HG03521 (cell line): ENCODE data around the gene ABLIM2.

Experiments used
- ATAC-seq: cut with Tn5 transposase; IDR thresholded peaks from one replicate; pipeline ENCODE4 v1.9.1; 2021; ENCODE audit warnings: mild to moderate bottlenecking, moderate library complexity; ENCODE audit not compliant: unreplicated experiment

Gene ABLIM2

GRCh38 chr4:8009710-8010511 lies 148.7 kb downstream of the ABLIM2 start:
- ATAC-seq, result no peak

GRCh38 chr4:8009097-8009496 lies 149.5 kb downstream of the ABLIM2 start:
- no peak for ATAC-seq

GRCh38 chr4:8008391-8008790 lies 150.2 kb downstream of the ABLIM2 start:
- no peak for ATAC-seq

- no peak for ATAC-seq
These were observed 151.0 kb downstream of the ABLIM2 start for GRCh38 chr4:8007581-8007980.

- ATAC-seq, result no peak
These were observed 152.1 kb downstream of the ABLIM2 start for GRCh38 chr4:8006471-8006870.

GRCh38 chr4:8005814-8006215 lies 152.8 kb downstream of the ABLIM2 start:
- no peak for ATAC-seq

- no peak for ATAC-seq
These were observed 153.4 kb downstream of the ABLIM2 start for GRCh38 chr4:8005033-8005808.

GRCh38 chr4:8004066-8004465 lies 154.5 kb downstream of the ABLIM2 start:
- ATAC-seq, result no peak

- ATAC-seq, result no peak
These were observed 155.9 kb downstream of the ABLIM2 start for GRCh38 chr4:8002525-8003309.

- no peak for ATAC-seq
These were observed 156.9 kb downstream of the ABLIM2 start for GRCh38 chr4:8001564-8002355.

- ATAC-seq, result no peak
These were observed 157.7 kb downstream of the ABLIM2 start for GRCh38 chr4:8000721-8001491.

GRCh38 chr4:8000247-8000646 lies 158.4 kb downstream of the ABLIM2 start:
- no peak for ATAC-seq

- ATAC-seq, result no peak
These were observed 158.9 kb downstream of the ABLIM2 start for GRCh38 chr4:7999695-8000094.

GRCh38 chr4:7999279-7999678 lies 159.3 kb downstream of the ABLIM2 start:
- no peak for ATAC-seq

- ATAC-seq, result no peak
These were observed 160.2 kb downstream of the ABLIM2 start for GRCh38 chr4:7998447-7998846.

- ATAC-seq, result no peak
These were observed 162.7 kb downstream of the ABLIM2 start for GRCh38 chr4:7995866-7996265.

- no peak for ATAC-seq
These were observed 163.5 kb downstream of the ABLIM2 start for GRCh38 chr4:7995135-7995534.

- no peak for ATAC-seq
These were observed 164.9 kb downstream of the ABLIM2 start for GRCh38 chr4:7993671-7994070.

GRCh38 chr4:7992846-7993245 lies 165.8 kb downstream of the ABLIM2 start:
- ATAC-seq, result no peak
